SH-SY5Y (cell line): ENCODE results near the gene ADAMTS3.

Source experiments
- GATA2 ChIP-seq: IDR thresholded peaks from 2 replicates; pipeline ENCODE4 v1.6.1; 2011; ENCODE audit warnings: mild to moderate bottlenecking, low read depth, low read length
- GATA3 ChIP-seq: IDR thresholded peaks from 2 replicates; pipeline ENCODE4 v1.6.1; 2011; ENCODE audit warnings: low read depth, mild to moderate bottlenecking, low read length, moderate library complexity

DNA sequence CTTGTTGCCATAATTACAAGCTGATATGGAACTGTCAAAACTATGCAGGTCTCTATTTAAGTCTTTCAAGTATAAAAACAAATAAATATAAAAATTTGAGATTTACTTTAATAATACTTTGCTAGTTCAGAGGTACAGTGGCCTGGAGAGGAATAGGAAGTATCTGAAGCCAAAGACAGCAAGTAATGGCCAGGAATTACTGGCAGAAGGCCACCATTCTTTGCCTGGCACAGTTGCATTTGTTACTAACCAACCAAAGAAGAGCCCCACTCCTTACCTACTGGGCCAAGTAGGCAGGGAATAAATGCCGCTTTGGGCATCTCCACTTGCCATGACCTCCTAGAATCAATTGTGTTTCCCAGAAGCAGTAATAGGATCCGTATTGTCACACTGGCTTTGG, 13.8 kb upstream of the ADAMTS3 start:
- TF ChIP-seq GATA2 = no peak
- no peak for TF ChIP-seq GATA3
